PC-9 (cell line): ENCODE data around the gene TRIM37. TPM values are rescaled to one million over a fixed set of nuclear protein-coding genes. Genes with fewer than 3 reads are reported as not detected.

Source experiments
- Bru-seq: library from RNA; stranded (reverse); fragments of 400-500 nt; gene quantifications from one replicate; lab custom pipeline; 2021; lab: Mats Ljungman, UMichigan
- BruChase-seq, 2 experiments: library from RNA; stranded (reverse); fragments of 400-500 nt; gene quantifications; one replicate each; lab custom pipeline; 2021; lab: Mats Ljungman, UMichigan
- BruUV-seq: library from RNA; stranded (reverse); fragments of 400-500 nt; replicated peaks from 2 replicates; lab custom pipeline; 2021; lab: Mats Ljungman, UMichigan
- CTCF ChIA-PET: fragments of 300-600 bp; sonication (Branson Sonifier 250); formaldehyde crosslinking; loops from one replicate; lab custom pipeline; 2022; ENCODE audit warnings: antibody characterized with exemption; lab: Charles Lee
- POLR2A ChIA-PET: fragments of 300-600 bp; sonication (Branson Sonifier 250); formaldehyde crosslinking; loops from one replicate; lab custom pipeline; 2022; ENCODE audit warnings: antibody characterized with exemption; ENCODE audit not compliant: unreplicated experiment; lab: Charles Lee
- DNase-seq, 2 experiments: peaks; one replicate each; pipeline versions ENCODE4 v3.0.0 to v3.0.0-alpha.2; 2015 to 2022; ENCODE audit warnings: mixed read lengths in 1 of 2
- H2AFZ ChIP-seq: fragments of 200-600 bp; sonication (generic); 2 replicates; pipeline ENCODE4 v1.8.1; 2017; ENCODE audit warnings: antibody characterized with exemption
- H3F3A ChIP-seq: fragments of 200-600 bp; sonication (generic); 2 replicates; pipeline ENCODE4 v1.8.1; 2017; ENCODE audit warnings: antibody characterized with exemption, mild to moderate bottlenecking, low read depth; ENCODE audit not compliant: insufficient read depth
- H3K27ac ChIP-seq: fragments of 200-600 bp; sonication (generic); 2 replicates; pipeline ENCODE4 v1.6.1; 2016; ENCODE audit warnings: mixed run types
- H3K27me3 ChIP-seq: fragments of 200-600 bp; sonication (generic); 2 replicates; pipeline ENCODE4 v1.6.1; 2016; ENCODE audit warnings: low read depth, mixed run types; ENCODE audit not compliant: insufficient read depth
- H3K36me3 ChIP-seq: fragments of 200-600 bp; sonication (generic); 2 replicates; pipeline ENCODE4 v1.6.1; 2016; ENCODE audit warnings: low read depth, mixed run types
- H3K4me1 ChIP-seq: fragments of 200-600 bp; sonication (generic); replicated peaks from 2 replicates; pipeline ENCODE4 v1.6.1; 2016; ENCODE audit warnings: mixed run types; ENCODE audit not compliant: insufficient read depth
- H3K4me2 ChIP-seq: fragments of 200-600 bp; sonication (generic); 2 replicates; pipeline ENCODE4 v1.6.1; 2017; ENCODE audit warnings: mixed run types
- H3K4me3 ChIP-seq: fragments of 200-600 bp; sonication (generic); 2 replicates; pipeline ENCODE4 v1.6.1; 2016; ENCODE audit warnings: mixed run types
- H3K79me2 ChIP-seq: fragments of 200-600 bp; sonication (generic); 2 replicates; pipeline ENCODE4 v1.6.1; 2017; ENCODE audit warnings: low read depth, mixed run types
- H3K9me2 ChIP-seq: fragments of 200-600 bp; sonication (generic); 2 replicates; pipeline ENCODE4 v1.8.1; 2017; ENCODE audit warnings: mild to moderate bottlenecking; ENCODE audit not compliant: insufficient read depth
- H3K9me3 ChIP-seq: fragments of 200-600 bp; sonication (generic); 2 replicates; pipeline ENCODE4 v1.8.1; 2016; ENCODE audit warnings: low read depth; ENCODE audit not compliant: insufficient read depth
- H4K20me1 ChIP-seq: fragments of 200-600 bp; sonication (generic); 2 replicates; pipeline ENCODE4 v1.8.1; 2017; ENCODE audit not compliant: insufficient read depth
- CTCF ChIP-seq: fragments of 200-600 bp; sonication (generic); conservative IDR thresholded peaks from 2 replicates; pipeline ENCODE4 v1.6.1; 2017; ENCODE audit warnings: mixed run types, antibody characterized with exemption, mild to moderate bottlenecking, moderate library complexity
- EZH2 ChIP-seq: fragments of 200-600 bp; sonication (generic); IDR thresholded peaks from 2 replicates; pipeline ENCODE4 v1.8.0; 2017; ENCODE audit warnings: antibody characterized with exemption, low read depth
- intact Hi-C: fragments of 100-400 bp; cut with micrococcal nuclease; formaldehyde crosslinking; loops from one replicate; pipeline ENCODE4 v1.10.0; 2022; ENCODE audit not compliant: unreplicated experiment
- long read RNA-seq: library from polyadenylated mRNA; stranded (forward); transcript quantifications from one replicate; pipeline ENCODE4 v2.0.0, GENCODE V29; 2022
- total RNA-seq: library from RNA; stranded (reverse); gene quantifications from 2 replicates; pipeline ENCODE4 v1.2.3, GENCODE V29; 2021

TRIM37 gene
- total RNA-seq (21.6 and 24.6 TPM in 2 replicates), Bru-seq, nascent RNA (percentile 78 among the genes with signal in this experiment), BruChase-seq, experiment 1, labeled RNA remaining after a 2-hour chase (percentile 73 among the genes with signal in this experiment), BruChase-seq, experiment 2, labeled RNA remaining after a 6-hour chase (percentile 67 among the genes with signal in this experiment)
- long read RNA-seq, full-length matches to known transcripts = 13 of 53 reads
- long read RNA-seq, partial matches to known transcripts = 0 of 53 reads
- long read RNA-seq, other reads (novel, unspliced or antisense) = 40 of 53 reads

- peaks cover 19% of the 10 kb centered on the region; the same call in 1 of the 2 replicates for H3F3A ChIP-seq
- no peaks in the 10 kb centered on the region; the same call in 1 of the 2 replicates for H3K9me3 ChIP-seq
- H3K9me2 ChIP-seq = no peaks in the 10 kb centered on the region
- DNase-seq = peak; percentile 98 to 99
- no peaks in the 10 kb centered on the region for H3K27me3 ChIP-seq
- intact Hi-C loops = loop anchor here (1.0 to 2.0 kb wide), 3 partner anchors 14 to 588 kb away; partner anchors contain the start of genes PRR11 and SKA2
- H3K36me3 ChIP-seq = 0 out of 2 replicates have a peak, but pooled peaks cover under 1% of the 10 kb centered on the region
- H3K79me2 ChIP-seq = peaks cover 45% of the 10 kb centered on the region
- peak within 1 kb of the TSS; percentile 93 for H2AFZ ChIP-seq
- H3K27ac ChIP-seq = peak within 1 kb of the TSS; percentile 73
- CTCF ChIA-PET = no interaction called here
- TF ChIP-seq CTCF (no peak), EZH2 (no peak)
- no TSS peak for BruUV-seq
- peak within 1 kb of the TSS; percentile 96 for H3K4me2 ChIP-seq
- peak within 1 kb of the TSS; percentile 73 for H3K4me3 ChIP-seq
- peaks cover 26% of the 10 kb centered on the region for H3K4me1 ChIP-seq
- H4K20me1 ChIP-seq = peaks cover 8% of the 10 kb centered on the region; the same call in 1 of the 2 replicates
- POLR2A ChIA-PET = interaction anchor here (0.6 to 0.7 kb wide), 5 partner anchors 11 to 858 kb away, joined by 3 to 5 read pairs (median 5); partner anchors contain the start of gene RNFT1
Measured at GRCh38 chr17:59106463-59107305, at the start of gene TRIM37. Gene TRIM37, minus strand, starts transcription at chr17:59106880. Its CDS starts 419 bp downstream, at chr17:59106461.

- ChIA-PET CTCF (no interaction called here), POLR2A (interaction anchor here (0.6 to 1.1 kb wide), 6 partner anchors 37 to 692 kb away, joined by 3 to 7 read pairs (median 4); partner anchors contain the start of gene CLTC)
- H4K20me1 ChIP-seq = no peaks in the 10 kb centered on the region
- peaks cover 11% of the 10 kb centered on the region; the same call in 1 of the 2 replicates for H3F3A ChIP-seq
- H2AFZ ChIP-seq = peak within 1 kb of the TSS; percentile 96
- intact Hi-C loops = loop anchor here (1.0 to 2.0 kb wide), 3 partner anchors 49 to 637 kb away; partner anchors contain the start of genes CLTC and TRIM37
- 0 out of 2 replicates have a peak, but pooled peaks cover 3% of the 10 kb centered on the region for H3K36me3 ChIP-seq
- BruUV-seq = no TSS peak
- H3K4me1 ChIP-seq = peaks cover 50% of the 10 kb centered on the region
- H3K9me3 ChIP-seq = no peaks in the 10 kb centered on the region
- peak within 1 kb of the TSS; percentile 71 for H3K27ac ChIP-seq
- H3K27me3 ChIP-seq = no peaks in the 10 kb centered on the region
- peak; percentile 94 to 100 for DNase-seq
- no peaks in the 10 kb centered on the region for H3K9me2 ChIP-seq
- H3K4me2 ChIP-seq = peak within 1 kb of the TSS; percentile 86
- peaks cover 88% of the 10 kb centered on the region for H3K79me2 ChIP-seq
- TF ChIP-seq CTCF (no peak), EZH2 (no peak)
- H3K4me3 ChIP-seq = peak within 1 kb of the TSS; percentile 80
Measured at GRCh38 chr17:59155439-59156177, 48.9 kb upstream of the TRIM37 start, which contains the start of gene PRR11. Gene PRR11, plus strand, starts transcription at chr17:59155746. Its CDS starts 14,007 bp downstream, at chr17:59169753.
